AG20443 (cell line): ENCODE measurements around the gene RNU6-9.
"Not testable (repeated sequence)": the region's sequence is repeated elsewhere in the genome, so short reads cannot be mapped to it uniquely, and the experiment has no call there.

Experiments
- DNase-seq: peaks from one replicate; pipeline ENCODE4 v3.0.0; 2012; ENCODE audit warnings: low spot score, mixed read lengths

Gene RNU6-9

GRCh38 chr19:892894-893689, at the start of gene RNU6-9, which contains the start of gene MED16:
TSS of gene RNU6-9 (plus strand) at chr19:893484.
TSS of gene MED16 (minus strand) at chr19:893187. CDS start at chr19:891131, 2,056 bp downstream.
- peak; percentile 99 for DNase-seq

GRCh38 chr19:843836-844545, 49.3 kb upstream of the RNU6-9 start:
- DNase-seq, result no peak

- no peak for DNase-seq
Observed at GRCh38 chr19:844546-844971, 48.7 kb upstream of the RNU6-9 start.

GRCh38 chr19:845707-846521, 47.4 kb upstream of the RNU6-9 start:
- no peak for DNase-seq

GRCh38 chr19:848386-848921, 44.8 kb upstream of the RNU6-9 start:
- DNase-seq, result no peak

- DNase-seq, result not testable (repeated sequence)
Observed at GRCh38 chr19:849195-849594, 44.1 kb upstream of the RNU6-9 start.

GRCh38 chr19:850221-850978, 42.9 kb upstream of the RNU6-9 start:
- DNase-seq, result peak; percentile 95

- no peak for DNase-seq
Observed at GRCh38 chr19:850979-851335, 42.3 kb upstream of the RNU6-9 start.

GRCh38 chr19:852136-853013, 40.9 kb upstream of the RNU6-9 start, which contains the start of gene ELANE:
TSS of gene ELANE (plus strand) at chr19:852303. CDS start at chr19:852329, 26 bp downstream.
- DNase-seq, result no peak

GRCh38 chr19:853014-853585, 40.2 kb upstream of the RNU6-9 start:
- no peak for DNase-seq

GRCh38 chr19:853614-854220, 39.6 kb upstream of the RNU6-9 start:
- DNase-seq, result not testable (repeated sequence)

- DNase-seq, result no peak
Observed at GRCh38 chr19:854549-854948, 38.7 kb upstream of the RNU6-9 start.

- no peak for DNase-seq
Observed at GRCh38 chr19:855142-855541, 38.1 kb upstream of the RNU6-9 start.

- DNase-seq, result no peak
Observed at GRCh38 chr19:855566-856120, 37.6 kb upstream of the RNU6-9 start.

- no peak for DNase-seq
Observed at GRCh38 chr19:858284-858683, 35.0 kb upstream of the RNU6-9 start.

- peak; percentile 47 for DNase-seq
Observed at GRCh38 chr19:858868-859843, 34.1 kb upstream of the RNU6-9 start, which contains the start of gene CFD. TSS of gene CFD (plus strand) at chr19:859664. CDS start at chr19:859690, 26 bp downstream.

GRCh38 chr19:861141-861755, 32.0 kb upstream of the RNU6-9 start:
- DNase-seq, result no peak
